Medulla oblongata (tissue), 1 donor: Measurements from ENCODE around the gene ATG2A.

Experiments
- DNase-seq: peaks from one replicate; pipeline ENCODE4 v3.0.0-alpha.2; 2015; ENCODE audit errors: extremely low spot score

The ATG2A gene

GRCh38 chr11:64885367-64886286 lies 31.4 kb downstream of the ATG2A start:
- no peak for DNase-seq

DNA sequence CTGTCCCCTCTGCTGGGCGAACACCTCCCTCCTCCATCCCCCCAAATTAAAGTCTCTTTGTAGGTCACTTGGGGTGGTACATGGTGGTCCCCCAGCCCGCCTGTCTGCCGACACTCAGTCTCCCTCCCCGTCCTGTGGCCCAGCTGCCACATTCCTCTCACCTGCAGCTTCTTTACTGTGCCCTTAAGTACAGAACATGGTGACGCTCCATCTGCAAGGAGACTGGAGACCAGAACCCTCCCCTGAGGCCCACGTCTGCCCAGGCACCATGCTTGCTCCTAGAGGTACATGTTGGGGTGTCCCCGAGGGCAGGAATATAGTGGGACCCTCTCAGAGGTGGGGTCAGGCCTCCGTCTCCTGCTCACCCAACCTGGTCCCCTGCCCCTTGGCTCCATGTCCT lies 33.0 kb downstream of the ATG2A start:
- no peak for DNase-seq

DNA sequence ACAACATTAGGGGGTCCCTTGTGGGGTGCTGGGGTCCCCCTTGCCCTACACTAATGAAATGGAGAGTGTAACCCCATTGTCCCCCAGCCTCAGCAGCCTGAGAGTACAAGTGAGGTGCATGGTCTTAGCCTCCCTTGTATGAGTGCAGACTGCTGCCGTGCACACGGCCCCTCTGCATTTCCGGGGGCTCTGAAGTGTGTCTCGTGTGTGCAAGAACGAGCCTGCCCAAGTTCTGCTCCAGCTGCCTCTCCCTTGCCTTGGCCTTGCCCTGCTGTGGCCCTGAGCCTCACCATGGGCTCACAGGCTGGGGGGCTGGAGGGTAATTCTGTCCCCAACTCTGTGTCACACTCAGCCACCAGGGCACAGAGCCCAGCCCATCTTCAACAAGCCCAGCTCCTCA lies 33.4 kb downstream of the ATG2A start:
- no peak for DNase-seq

DNA sequence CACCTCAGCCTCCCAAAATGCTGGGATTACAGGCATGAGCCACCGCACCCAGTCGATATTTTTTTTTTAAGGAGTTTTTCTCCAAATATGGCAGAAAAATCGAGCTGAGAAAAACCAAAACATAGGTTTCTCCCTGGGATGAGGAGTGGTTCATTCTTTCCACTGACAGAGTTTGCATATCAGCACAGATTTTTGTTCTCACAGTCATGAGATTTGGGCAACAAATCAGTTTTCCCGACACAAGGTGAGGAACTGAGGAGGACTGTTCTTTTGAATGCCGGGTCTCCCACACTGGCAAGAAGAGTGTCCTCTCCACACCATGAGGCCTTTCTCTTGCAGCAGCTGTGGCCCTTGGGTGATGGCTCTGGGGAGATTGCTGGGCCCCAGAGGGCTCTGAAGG lies 34.8 kb downstream of the ATG2A start:
- no peak for DNase-seq

DNA sequence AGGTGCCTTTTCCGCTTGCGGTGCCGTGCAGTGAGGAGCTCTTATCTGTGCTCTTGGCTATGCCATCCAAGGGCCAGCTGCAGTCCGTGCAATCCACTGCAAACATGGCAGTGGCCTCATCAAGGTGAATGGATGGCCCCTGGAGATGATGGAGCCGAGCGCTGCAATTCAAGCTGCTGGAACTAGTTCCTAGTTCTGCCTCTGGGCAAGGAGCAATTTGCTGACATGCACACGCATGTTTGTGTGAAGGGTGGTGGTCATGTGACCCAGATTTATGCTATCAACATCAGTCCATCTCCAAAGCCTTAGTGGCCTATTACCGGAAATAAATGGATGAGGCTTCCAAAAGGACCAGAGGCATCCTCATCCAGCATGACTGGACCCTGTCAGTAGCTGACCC lies 35.5 kb downstream of the ATG2A start:
- no peak for DNase-seq

GRCh38 chr11:64880240-64881001 lies 36.6 kb downstream of the ATG2A start:
- peak; percentile 20 for DNase-seq

- DNase-seq = peak; percentile 79
These were observed 37.6 kb downstream of the ATG2A start for GRCh38 chr11:64879244-64879900.

GRCh38 chr11:64878494-64879243 lies 38.3 kb downstream of the ATG2A start, which contains the start of gene EHD1:
TSS of gene EHD1 (minus strand) at chr11:64878621. CDS start at chr11:64878464, 157 bp downstream.
- peak; percentile 99 for DNase-seq

DNA sequence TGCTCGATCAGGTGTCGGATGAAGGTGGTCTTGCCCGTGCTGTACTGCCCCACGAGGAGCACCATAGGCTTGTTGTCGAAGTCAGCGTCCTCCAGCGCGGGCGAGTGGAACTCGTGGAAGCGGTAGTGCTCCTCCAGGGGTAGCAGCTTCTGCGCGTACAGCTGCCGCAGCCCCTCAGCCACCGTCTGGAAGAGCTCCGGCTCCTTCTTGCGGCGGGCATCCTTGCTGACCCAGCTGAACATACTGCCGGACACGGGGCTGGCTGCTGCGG lies 38.9 kb downstream of the ATG2A start:
- DNase-seq = no peak

- no peak for DNase-seq
These were observed 39.4 kb downstream of the ATG2A start for GRCh38 chr11:64877390-64878222.

DNA sequence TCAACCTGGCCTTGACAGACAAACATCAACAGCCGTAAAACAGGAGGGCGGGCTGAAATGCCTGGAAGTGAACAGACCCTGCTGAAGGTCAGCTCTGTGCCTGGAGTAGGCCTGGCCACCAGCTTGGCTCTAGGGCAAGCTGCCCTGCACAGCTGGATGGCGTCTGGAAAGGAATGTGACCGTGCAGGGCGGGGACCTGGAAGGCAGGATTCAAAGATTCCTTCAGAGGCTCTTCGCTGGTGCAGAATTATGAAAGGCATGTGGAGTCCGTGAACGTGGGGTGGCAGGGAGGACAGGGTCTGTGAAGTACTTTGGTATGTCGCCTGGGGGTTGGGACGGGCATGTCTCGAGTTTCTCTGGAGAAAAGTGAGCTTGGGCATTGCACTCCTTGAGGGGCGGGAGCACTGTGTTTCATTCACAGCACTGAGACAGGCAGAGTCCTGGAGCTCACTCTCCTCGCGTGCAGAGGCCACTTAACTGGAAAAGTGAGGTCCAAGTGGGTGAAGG lies 40.1 kb downstream of the ATG2A start:
- peak; percentile 35 for DNase-seq

DNA sequence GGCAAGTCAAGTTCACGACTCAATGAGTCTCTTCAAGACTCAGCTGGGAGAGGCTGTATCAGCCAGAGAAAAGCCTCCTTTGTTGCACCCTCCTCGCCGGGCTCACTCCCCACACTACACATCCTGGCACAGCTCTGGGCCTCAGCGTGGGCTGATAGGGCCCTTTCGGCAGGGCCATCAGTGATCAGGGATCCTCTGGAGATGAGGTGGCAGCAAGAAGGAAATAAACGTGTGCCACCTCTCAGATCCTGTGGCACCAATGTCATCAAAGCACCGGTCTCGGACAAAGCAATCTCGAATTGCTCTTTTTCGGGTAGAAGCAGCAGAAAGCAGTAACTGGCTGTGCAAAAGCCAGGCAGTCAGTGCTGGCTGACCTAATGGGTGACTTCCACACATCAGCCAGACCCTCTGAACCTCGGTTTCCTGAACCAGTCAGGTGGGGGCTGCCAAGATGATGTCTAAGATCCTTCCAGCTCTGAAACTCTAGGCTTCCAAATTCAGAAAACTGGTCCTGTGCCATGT lies 40.7 kb downstream of the ATG2A start:
- DNase-seq = peak; percentile 72

DNA sequence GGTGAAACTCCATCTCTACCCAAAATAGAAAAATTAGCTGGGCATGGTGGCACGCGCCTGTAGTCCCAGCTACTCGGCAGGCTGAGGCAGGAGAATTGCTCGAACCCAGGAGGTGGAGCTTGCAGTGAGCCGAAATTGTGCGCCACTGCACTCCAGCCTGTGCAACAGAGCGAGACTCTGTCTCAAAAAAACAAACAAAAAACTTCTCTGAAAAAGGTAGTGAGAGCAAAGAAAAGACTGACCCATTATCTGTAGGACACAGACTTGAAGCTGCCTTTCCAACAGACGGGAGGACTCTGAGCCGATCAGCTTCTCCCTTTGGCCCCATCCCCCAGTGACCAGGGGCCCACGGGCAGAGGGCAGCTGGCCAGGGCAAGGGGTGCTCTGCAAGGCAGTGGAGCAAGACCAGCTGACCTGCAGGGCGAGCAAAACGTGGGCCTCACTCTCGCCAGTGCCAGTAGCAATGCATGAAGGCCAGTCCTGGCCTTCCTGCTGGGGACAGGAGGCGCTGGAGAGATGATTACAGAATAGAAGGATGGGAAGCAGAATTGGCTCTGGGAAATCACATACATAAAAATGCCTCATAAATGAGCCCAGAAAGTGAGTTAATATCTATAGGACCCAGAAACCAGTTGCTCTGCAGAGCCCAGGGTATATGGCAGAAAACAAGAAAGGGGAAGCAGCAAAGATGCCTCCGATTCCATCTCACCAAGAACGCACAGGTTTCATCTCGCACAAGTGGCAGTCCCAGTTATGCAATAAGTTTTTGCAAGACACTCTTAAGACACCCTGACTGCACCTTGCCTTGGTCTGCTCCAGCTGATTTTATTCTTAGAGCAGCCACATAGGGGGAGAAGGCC lies 41.4 kb downstream of the ATG2A start:
- DNase-seq = peak; percentile 32

GRCh38 chr11:64874308-64875240 lies 42.4 kb downstream of the ATG2A start:
- peak; percentile 91 for DNase-seq

DNA sequence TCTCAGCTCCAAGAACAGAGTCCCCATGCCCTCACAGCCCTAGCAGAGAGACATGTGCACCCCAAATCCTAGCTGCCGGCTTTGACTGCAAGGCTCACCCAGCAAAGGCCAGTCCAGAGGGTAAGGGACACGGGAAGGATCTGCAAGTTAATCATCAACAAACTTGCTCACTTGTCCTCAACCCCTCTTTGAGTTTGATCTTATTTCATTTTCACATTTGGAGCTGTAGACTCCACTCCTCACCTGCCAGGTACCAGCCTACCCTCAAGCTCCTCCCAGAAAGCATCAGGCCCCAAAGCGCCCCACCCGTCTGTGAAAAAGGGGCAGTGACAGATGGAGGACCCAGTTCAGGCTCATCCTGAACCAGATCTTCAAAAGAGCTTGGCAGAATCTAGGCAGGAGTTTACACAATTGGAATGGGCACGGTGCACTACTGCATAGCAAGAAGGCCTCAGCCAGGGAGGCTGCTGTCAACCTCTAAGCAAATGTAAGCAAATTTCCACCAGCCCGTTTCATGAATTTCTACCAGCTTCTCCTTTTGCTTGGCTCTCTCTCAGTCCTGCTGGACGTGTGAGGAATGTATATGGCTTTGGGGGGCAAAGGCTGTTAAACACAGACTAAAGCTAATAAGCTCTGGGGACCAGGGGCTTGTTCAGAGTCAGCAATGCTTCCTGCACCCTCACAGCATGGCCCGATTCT lies 44.1 kb downstream of the ATG2A start:
- no peak for DNase-seq

DNA sequence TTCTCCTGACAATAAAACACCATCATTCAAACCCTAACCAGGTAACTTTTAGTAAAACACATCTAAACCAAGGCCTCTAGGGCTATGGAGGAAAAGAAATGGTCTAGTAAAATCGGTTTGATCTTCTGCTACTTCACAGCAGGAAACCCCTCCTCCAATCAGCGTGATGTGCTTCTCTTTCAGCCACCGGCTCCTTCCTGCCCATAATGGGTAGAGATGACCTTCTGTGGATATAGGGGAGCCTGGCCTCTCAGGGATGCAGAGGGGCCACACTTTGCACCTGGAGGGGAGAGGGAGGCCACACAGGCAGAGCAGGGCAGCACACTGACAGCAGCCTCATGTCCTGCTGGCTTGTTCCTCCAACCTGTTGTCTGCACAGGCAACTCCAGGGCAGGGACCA lies 45.5 kb downstream of the ATG2A start:
- no peak for DNase-seq

- no peak for DNase-seq
These were observed 46.0 kb downstream of the ATG2A start for GRCh38 chr11:64870893-64871466.
